ENCODE measurements around the gene SEC22C. TPM values are rescaled to one million over a fixed set of nuclear protein-coding genes. Genes with fewer than 3 reads are reported as not detected.

The SEC22C gene
- total RNA-seq (2021) = 38.1 and 42.4 TPM in 2 replicates
- percentile 68 among the genes with signal in this experiment for Bru-seq, nascent RNA
- percentile 63 among the genes with signal in this experiment for BruChase-seq, experiment 1, labeled RNA remaining after a 2-hour chase
- BruChase-seq, experiment 2, labeled RNA remaining after a 6-hour chase = percentile 78 among the genes with signal in this experiment
- long read RNA-seq, transcript SEC22C-201 (7 exons, 1,380 nt) = minor isoform, 5 of 64 reads
- long read RNA-seq, transcript SEC22C-202 (7 exons, 1,608 nt) = major isoform, 31 of 64 reads
- long read RNA-seq, partial matches to known transcripts = 1 of 64 reads
- long read RNA-seq, other reads (novel, unspliced or antisense) = 27 of 64 reads

GRCh38 chr3:42581709-42582473 is at the start of gene SEC22C:
Gene SEC22C, minus strand, starts transcription at chr3:42581967. Its CDS starts 12,921 bp downstream, at chr3:42569046.
- no peaks in the 10 kb centered on the region for H4K20me1 ChIP-seq (ENCODE audit: insufficient read depth)
- H3F3A ChIP-seq (ENCODE audit: insufficient read depth, low read depth) = peaks cover 15% of the 10 kb centered on the region; the same call in 1 of the 2 replicates
- ChIA-PET POLR2A (ENCODE audit: unreplicated experiment) (interaction anchor here (0.6 to 0.7 kb wide), 4 partner anchors 53 to 527 kb away, joined by 4 to 5 read pairs (median 4); no protein-coding TSS in a partner anchor), CTCF (interaction anchor here (0.5 to 0.6 kb wide), 2 partner anchors 30 to 39 kb away, joined by 3 to 4 read pairs; no protein-coding TSS in a partner anchor)
- H3K4me2 ChIP-seq = peak within 1 kb of the TSS; percentile 80
- H3K79me2 ChIP-seq (ENCODE audit: low read depth) = no peaks in the 10 kb centered on the region
- peak within 1 kb of the TSS; percentile 63 for H3K4me3 ChIP-seq
- DNase-seq = peak; percentile 79 to 95
- H3K36me3 ChIP-seq (ENCODE audit: low read depth) = no peaks in the 10 kb centered on the region
- TF ChIP-seq CTCF (conservative IDR thresholded peaks at IDR 0.05) (no peak; the same call in 1 of the 2 replicates), EZH2 (IDR thresholded peaks at IDR 0.05; ENCODE audit: low read depth) (no peak)
- no peaks in the 10 kb centered on the region for H3K9me2 ChIP-seq (ENCODE audit: insufficient read depth)
- no peaks in the 10 kb centered on the region for H3K27me3 ChIP-seq (ENCODE audit: insufficient read depth, low read depth)
- intact Hi-C loops (cut with micrococcal nuclease; ENCODE audit: unreplicated experiment) = loop anchor here (1.0 kb wide), 1 partner anchor 8 kb away; the partner anchor contains the start of gene SS18L2
- peaks cover 21% of the 10 kb centered on the region for H3K4me1 ChIP-seq (replicated peaks; ENCODE audit: insufficient read depth)
- BruUV-seq (replicated peaks) = no TSS peak
- no peaks in the 10 kb centered on the region for H3K9me3 ChIP-seq (ENCODE audit: insufficient read depth, low read depth)
- peak within 1 kb of the TSS; percentile 86 for H2AFZ ChIP-seq
- no peak within 1 kb of the TSS; the same call in 1 of the 2 replicates for H3K27ac ChIP-seq

GRCh38 chr3:42613462-42613861 is 31.7 kb upstream of the SEC22C start:
- Histone ChIP-seq H3F3A (ENCODE audit: insufficient read depth, low read depth) (peaks cover 8% of the 10 kb centered on the region; the same call in 1 of the 2 replicates), H3K4me2 (no peak overlapping the region), H2AFZ (no peak overlapping the region), H3K4me3 (no peak overlapping the region), H3K36me3 (ENCODE audit: low read depth) (peaks cover 9% of the 10 kb centered on the region; the same call in 1 of the 2 replicates), H3K79me2 (ENCODE audit: low read depth) (peaks cover 74% of the 10 kb centered on the region), H3K4me1 (replicated peaks; ENCODE audit: insufficient read depth) (no peaks in the 10 kb centered on the region), H3K27ac (peak overlapping the region; percentile 4; the same call in 1 of the 2 replicates), H3K9me2 (ENCODE audit: insufficient read depth) (no peaks in the 10 kb centered on the region), H3K9me3 (ENCODE audit: insufficient read depth, low read depth) (no peaks in the 10 kb centered on the region), H3K27me3 (ENCODE audit: insufficient read depth, low read depth) (no peaks in the 10 kb centered on the region), H4K20me1 (ENCODE audit: insufficient read depth) (peaks cover 14% of the 10 kb centered on the region)
- peak; percentile 58 for TF ChIP-seq CTCF (conservative IDR thresholded peaks at IDR 0.05)
- no peak for TF ChIP-seq EZH2 (IDR thresholded peaks at IDR 0.05; ENCODE audit: low read depth)
- ChIA-PET CTCF (no interaction called here), POLR2A (ENCODE audit: unreplicated experiment) (interaction anchor here (0.6 kb wide), 2 partner anchors 14 to 360 kb away, joined by 3 to 5 read pairs; no protein-coding TSS in a partner anchor)
- BruUV-seq (replicated peaks) = no TSS peak
- DNase-seq = no peak
- intact Hi-C loops (cut with micrococcal nuclease; ENCODE audit: unreplicated experiment) = no loop called here

GRCh38 chr3:42612928-42613327 is 31.2 kb upstream of the SEC22C start:
- no peak overlapping the region for H3K4me2 ChIP-seq
- H3K9me2 ChIP-seq (ENCODE audit: insufficient read depth) = no peaks in the 10 kb centered on the region
- H3K4me3 ChIP-seq = no peak overlapping the region
- H2AFZ ChIP-seq = no peak overlapping the region
- intact Hi-C loops (cut with micrococcal nuclease; ENCODE audit: unreplicated experiment) = no loop called here
- H3K4me1 ChIP-seq (replicated peaks; ENCODE audit: insufficient read depth) = no peaks in the 10 kb centered on the region
- peaks cover 14% of the 10 kb centered on the region for H4K20me1 ChIP-seq (ENCODE audit: insufficient read depth)
- H3F3A ChIP-seq (ENCODE audit: insufficient read depth, low read depth) = 0 out of 2 replicates have a peak, but pooled peaks cover 3% of the 10 kb centered on the region
- TF ChIP-seq CTCF (conservative IDR thresholded peaks at IDR 0.05) (no peak), EZH2 (IDR thresholded peaks at IDR 0.05; ENCODE audit: low read depth) (no peak)
- peak overlapping the region; percentile 4; the same call in 1 of the 2 replicates for H3K27ac ChIP-seq
- ChIA-PET CTCF (no interaction called here), POLR2A (ENCODE audit: unreplicated experiment) (interaction anchor here (0.6 kb wide), 2 partner anchors 15 to 360 kb away, joined by 3 to 5 read pairs; no protein-coding TSS in a partner anchor)
- H3K36me3 ChIP-seq (ENCODE audit: low read depth) = peaks cover 9% of the 10 kb centered on the region; the same call in 1 of the 2 replicates
- H3K9me3 ChIP-seq (ENCODE audit: insufficient read depth, low read depth) = no peaks in the 10 kb centered on the region
- H3K27me3 ChIP-seq (ENCODE audit: insufficient read depth, low read depth) = no peaks in the 10 kb centered on the region
- H3K79me2 ChIP-seq (ENCODE audit: low read depth) = peaks cover 79% of the 10 kb centered on the region
- BruUV-seq (replicated peaks) = no TSS peak
- no peak for DNase-seq
